Adipocyte (in vitro differentiated cells): ENCODE data around the gene DACT1.

Experiments used
- DNase-seq: peaks from one replicate; pipeline ENCODE4 v3.0.0-alpha.2; 2015; ENCODE audit warnings: low read depth
- H3K27me3 ChIP-seq: replicated peaks from 2 replicates; pipeline ENCODE4 v1.7.0; 2013; ENCODE audit warnings: mild to moderate bottlenecking, low read length, moderate library complexity; ENCODE audit not compliant: control insufficient read depth, insufficient read depth
- H3K36me3 ChIP-seq: 2 replicates; pipeline ENCODE4 v1.7.0; 2013; ENCODE audit warnings: low read length, mild to moderate bottlenecking, moderate library complexity; ENCODE audit not compliant: control insufficient read depth, insufficient read depth, severe bottlenecking
- H3K4me1 ChIP-seq: 2 replicates; pipeline ENCODE4 v1.7.0; 2013; ENCODE audit warnings: mild to moderate bottlenecking, low read length, moderate library complexity; ENCODE audit not compliant: control insufficient read depth, insufficient read depth
- H3K4me3 ChIP-seq: 2 replicates; pipeline ENCODE4 v1.7.0; 2013; ENCODE audit warnings: mild to moderate bottlenecking, low read length, moderate library complexity
- H3K9ac ChIP-seq: 2 replicates; pipeline ENCODE4 v1.7.0; 2013; ENCODE audit warnings: mild to moderate bottlenecking, low read length, moderate library complexity
- H3K9me3 ChIP-seq: 2 replicates; pipeline ENCODE4 v1.7.0; 2013; ENCODE audit warnings: mild to moderate bottlenecking, low read length, moderate library complexity; ENCODE audit not compliant: control insufficient read depth

Gene DACT1

DNA sequence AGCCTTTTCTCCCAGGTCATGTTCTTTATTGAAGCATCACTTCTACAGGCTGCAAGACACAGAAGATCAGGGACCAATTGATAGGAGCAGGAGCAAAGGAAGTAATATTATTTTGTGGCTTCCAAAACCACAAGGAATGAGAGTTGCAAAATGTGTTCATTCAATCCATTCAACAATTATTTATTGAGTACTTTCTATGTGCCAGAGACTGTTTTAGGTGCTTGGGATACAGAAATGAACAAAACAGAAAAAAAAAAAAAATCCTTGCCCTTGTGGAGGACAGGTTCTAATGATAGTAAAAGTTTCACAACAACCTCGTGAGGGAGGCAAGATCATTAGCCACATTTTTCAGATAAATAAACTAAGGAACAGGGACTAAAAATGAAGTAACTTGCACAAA lies 20.1 kb upstream of the DACT1 start:
- Histone ChIP-seq H3K9me3 (no peaks in the 10 kb centered on the region), H3K4me3 (no peak overlapping the region), H3K27me3 (peaks cover 4% of the 10 kb centered on the region), H3K9ac (no peak overlapping the region), H3K4me1 (no peaks in the 10 kb centered on the region), H3K36me3 (no peaks in the 10 kb centered on the region)
- DNase-seq = no peak

DNA sequence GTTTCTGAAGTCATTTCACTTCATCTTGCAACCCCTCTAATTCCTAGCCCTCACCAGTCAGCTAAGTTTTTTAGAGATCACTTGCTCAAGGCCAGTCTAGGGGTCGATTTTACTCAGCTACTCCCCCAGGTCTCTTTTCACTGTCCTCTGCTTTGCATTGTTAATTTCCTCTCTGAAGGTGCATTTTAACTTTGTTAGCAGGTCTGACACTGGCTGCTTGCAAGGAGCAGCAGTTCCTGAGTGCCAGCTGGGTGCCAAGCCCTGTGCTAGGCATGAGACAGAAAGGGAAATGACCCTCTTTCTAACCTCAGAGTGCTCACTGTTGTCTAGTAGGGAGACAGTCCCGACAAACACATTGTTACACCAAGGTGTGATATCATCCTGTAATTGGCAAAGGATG lies 17.8 kb upstream of the DACT1 start:
- Histone ChIP-seq H3K4me3 (no peak overlapping the region), H3K4me1 (no peaks in the 10 kb centered on the region), H3K9ac (no peak overlapping the region), H3K9me3 (no peaks in the 10 kb centered on the region), H3K27me3 (peaks cover 4% of the 10 kb centered on the region), H3K36me3 (no peaks in the 10 kb centered on the region)
- DNase-seq = no peak

DNA sequence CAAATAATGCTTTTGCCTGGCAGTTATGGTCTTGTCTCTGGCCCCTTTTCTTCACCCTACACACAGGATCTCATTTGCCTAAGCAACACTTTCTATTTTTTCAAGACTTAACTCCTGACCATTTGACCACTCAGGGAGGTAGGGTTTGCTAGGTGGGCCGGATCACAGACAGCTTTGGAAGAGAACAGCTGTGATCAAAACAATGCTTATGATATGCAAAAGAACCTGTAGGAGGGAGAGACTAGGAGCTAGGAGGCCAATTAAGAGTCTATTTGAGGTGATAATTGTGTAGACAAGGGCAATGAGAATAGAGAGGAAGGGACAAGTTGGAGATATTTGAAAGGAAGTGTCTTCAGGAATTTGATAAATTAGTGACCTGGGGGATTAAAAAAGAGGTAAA lies 12.3 kb upstream of the DACT1 start:
- Histone ChIP-seq H3K9ac (no peak overlapping the region), H3K27me3 (peaks cover 6% of the 10 kb centered on the region), H3K9me3 (no peaks in the 10 kb centered on the region), H3K4me3 (no peak overlapping the region), H3K4me1 (peaks cover 4% of the 10 kb centered on the region), H3K36me3 (no peaks in the 10 kb centered on the region)
- no peak for DNase-seq

DNA sequence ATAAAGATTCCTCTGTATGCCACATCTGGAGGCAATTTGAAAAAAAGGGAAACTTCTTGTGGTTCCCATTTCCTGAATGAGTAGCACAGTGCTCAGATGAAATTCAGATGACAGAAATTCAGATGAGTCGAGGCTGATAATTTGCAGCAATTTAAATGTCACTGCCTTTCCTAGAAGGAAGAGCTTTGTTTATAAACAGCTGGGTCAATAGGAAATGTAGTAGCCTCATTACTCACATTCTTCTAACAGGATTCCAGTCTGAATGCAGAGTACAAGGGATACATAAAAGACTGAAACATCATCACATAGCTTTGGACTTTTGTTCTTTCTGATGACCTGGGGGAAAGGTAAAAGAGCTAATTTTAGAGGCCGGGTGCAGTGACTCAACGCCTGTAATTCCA lies 11.3 kb upstream of the DACT1 start:
- H3K4me1 ChIP-seq = peaks cover 4% of the 10 kb centered on the region
- peaks cover 10% of the 10 kb centered on the region for H3K27me3 ChIP-seq
- no peaks in the 10 kb centered on the region for H3K9me3 ChIP-seq
- peak; percentile 46 for DNase-seq
- no peak overlapping the region for H3K9ac ChIP-seq
- no peaks in the 10 kb centered on the region for H3K36me3 ChIP-seq
- no peak overlapping the region for H3K4me3 ChIP-seq

DNA sequence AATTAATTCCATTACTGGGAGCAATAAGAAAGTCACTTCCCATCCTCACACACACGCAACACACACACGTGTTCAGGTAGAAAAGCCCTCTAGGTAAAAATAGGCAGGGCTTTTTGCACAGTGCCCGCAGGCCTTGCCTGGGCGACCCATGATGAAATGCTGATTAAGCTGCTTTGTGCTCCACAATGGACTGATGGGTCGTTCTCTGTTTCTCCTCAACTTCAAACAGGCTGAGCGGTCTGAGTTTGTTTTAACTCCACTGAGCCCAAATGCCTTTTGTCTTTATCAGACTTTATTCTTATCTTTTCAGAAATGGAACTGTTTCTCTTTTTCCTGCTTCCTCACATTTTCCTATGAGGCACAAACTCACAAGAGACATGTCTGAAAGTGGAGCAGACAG lies 9.4 kb upstream of the DACT1 start:
- H3K9me3 ChIP-seq = no peaks in the 10 kb centered on the region
- H3K4me1 ChIP-seq = peaks cover 4% of the 10 kb centered on the region
- H3K4me3 ChIP-seq = no peak overlapping the region
- H3K36me3 ChIP-seq = no peaks in the 10 kb centered on the region
- no peak for DNase-seq
- no peak overlapping the region for H3K9ac ChIP-seq
- H3K27me3 ChIP-seq = peaks cover 16% of the 10 kb centered on the region

DNA sequence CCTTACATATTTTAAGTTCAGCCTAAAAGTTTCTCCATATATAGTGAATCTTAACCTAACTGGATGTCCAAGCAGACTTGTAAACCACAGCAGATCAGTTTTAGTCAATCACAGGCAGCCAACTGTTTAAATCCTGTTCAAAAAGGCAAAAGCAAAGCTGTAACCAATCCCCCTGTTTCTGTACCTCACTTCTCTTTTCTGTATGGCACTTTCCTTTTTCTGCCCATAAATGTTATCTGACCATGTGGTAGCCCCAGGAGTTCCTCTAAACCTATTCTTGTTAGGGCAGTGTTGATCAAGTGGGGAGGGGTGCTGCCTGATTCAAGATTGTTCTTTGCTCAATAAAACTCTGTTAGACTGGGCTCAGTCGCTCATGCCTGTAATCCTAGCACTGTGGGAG lies 8.5 kb upstream of the DACT1 start:
- H3K9ac ChIP-seq = no peak overlapping the region
- no peak overlapping the region for H3K4me3 ChIP-seq
- H3K4me1 ChIP-seq = peaks cover 4% of the 10 kb centered on the region
- DNase-seq = no peak
- H3K9me3 ChIP-seq = no peaks in the 10 kb centered on the region
- H3K36me3 ChIP-seq = no peaks in the 10 kb centered on the region
- H3K27me3 ChIP-seq = peaks cover 16% of the 10 kb centered on the region

DNA sequence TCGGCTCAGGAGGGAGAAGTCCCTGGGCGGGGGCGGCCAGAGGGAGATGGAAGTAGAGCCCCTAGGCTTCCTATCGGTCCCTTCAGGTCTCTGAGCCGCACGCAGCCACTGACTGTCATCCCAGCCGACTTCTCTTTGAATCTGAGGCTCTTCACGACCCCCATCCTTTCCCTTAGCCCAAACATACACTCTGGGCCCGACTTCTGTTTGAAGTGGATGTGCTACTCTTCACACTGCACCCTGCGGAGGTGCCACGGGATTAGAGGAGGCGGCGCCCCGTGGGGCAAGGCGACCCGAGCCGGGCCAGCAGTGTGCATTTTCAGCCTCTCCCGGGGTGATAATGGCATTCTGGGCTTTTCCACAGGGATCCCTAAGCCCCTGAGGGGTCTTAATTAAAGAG lies 6.0 kb upstream of the DACT1 start:
- Histone ChIP-seq H3K4me1 (no peaks in the 10 kb centered on the region), H3K27me3 (peaks cover 21% of the 10 kb centered on the region), H3K9me3 (no peaks in the 10 kb centered on the region), H3K9ac (no peak overlapping the region), H3K36me3 (no peaks in the 10 kb centered on the region), H3K4me3 (no peak overlapping the region)
- no peak for DNase-seq

DNA sequence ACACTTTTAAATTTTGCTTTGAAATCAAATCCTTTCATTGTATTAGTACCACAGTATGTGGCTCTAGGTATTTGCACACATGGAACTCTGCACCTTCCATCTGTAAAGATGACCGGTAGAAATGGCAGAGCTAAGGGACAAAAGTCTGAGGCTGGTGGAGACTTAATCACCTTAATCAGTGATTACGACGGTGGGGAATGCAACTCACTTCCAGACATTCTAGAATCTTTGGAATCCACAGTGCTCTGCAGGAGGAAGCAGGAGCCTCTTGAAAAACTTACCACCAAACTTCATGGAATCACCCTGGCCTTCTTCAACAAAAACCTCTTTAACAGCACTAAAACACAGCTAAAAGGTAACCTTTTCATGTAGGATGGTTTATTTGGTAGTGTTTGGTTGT lies 3.9 kb upstream of the DACT1 start:
- Histone ChIP-seq H3K4me3 (no peak overlapping the region), H3K27me3 (peaks cover 17% of the 10 kb centered on the region), H3K9ac (no peak overlapping the region), H3K9me3 (no peaks in the 10 kb centered on the region), H3K36me3 (no peaks in the 10 kb centered on the region), H3K4me1 (peaks cover 6% of the 10 kb centered on the region)
- DNase-seq = peak; percentile 35

DNA sequence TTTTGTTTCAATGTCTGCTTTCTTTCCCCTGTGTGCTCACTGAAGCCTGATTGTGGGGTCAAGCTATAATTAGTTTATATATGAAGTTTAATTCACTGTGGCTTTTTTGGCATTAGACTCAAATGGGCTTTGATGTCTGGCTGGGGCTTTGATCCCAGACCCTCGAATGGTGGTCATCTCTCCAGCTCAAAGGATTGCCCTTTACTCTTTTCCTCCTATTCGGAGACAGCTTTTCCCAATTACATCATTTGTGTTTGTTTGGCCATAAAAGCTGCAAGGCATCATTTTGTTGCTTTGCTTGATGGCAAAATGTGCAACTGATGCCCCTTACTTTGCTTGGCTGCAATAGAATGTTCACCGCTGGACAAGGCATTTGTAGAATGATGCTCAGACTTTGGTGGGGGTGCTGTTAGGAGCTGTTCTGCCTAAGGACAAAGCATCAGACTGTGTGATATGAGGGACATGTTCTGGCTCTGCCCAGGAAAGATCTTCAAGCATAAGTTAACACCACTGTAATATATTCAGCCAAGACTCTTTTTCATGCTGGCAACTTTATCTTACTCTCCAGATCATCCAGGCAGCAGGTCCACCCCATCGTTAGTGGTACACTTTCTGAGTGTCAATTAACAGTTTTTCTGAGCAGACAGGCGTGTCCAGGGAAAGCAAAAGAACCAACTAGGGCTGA lies 3.2 kb upstream of the DACT1 start:
- H3K36me3 ChIP-seq = no peaks in the 10 kb centered on the region
- DNase-seq = no peak
- H3K4me1 ChIP-seq = peaks cover 13% of the 10 kb centered on the region
- H3K9me3 ChIP-seq = no peaks in the 10 kb centered on the region
- H3K9ac ChIP-seq = no peak overlapping the region
- H3K27me3 ChIP-seq = peaks cover 17% of the 10 kb centered on the region
- no peak overlapping the region for H3K4me3 ChIP-seq

DNA sequence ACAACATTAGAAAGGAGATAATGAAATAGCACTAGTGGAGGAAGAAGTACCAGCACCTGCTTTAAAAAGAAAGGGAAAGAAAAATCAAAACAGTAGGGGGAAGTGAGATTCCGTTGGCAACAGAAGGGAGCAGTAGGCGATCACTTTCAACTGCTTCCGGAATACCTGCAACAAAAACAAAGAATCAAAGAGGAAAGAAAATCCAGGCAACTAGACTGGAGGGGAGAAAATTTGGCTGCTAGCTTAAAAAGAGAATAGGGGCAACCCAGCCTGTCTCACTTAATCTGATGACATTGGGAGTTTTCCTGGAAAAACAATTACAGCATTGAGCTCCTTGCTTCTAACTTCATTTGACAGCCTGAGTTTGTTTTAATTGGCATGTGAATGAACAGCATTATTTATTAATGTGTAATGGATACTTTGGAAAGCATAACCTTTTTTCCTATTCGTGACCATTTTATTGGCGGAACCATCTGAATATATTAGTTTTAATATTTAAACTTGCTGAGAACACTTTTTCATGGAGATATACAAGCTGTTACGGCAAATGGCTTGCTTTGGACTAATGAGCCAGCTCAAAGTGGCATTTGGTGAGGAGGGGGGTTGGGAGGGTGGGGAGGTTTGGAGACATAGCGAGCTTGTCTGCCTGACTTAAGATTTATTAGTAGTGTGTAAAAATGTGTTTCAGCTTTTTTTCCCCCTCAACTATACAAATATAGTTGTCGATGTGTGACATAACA lies 2.5 kb upstream of the DACT1 start:
- no peak overlapping the region for H3K4me3 ChIP-seq
- no peaks in the 10 kb centered on the region for H3K9me3 ChIP-seq
- no peaks in the 10 kb centered on the region for H3K36me3 ChIP-seq
- H3K9ac ChIP-seq = no peak overlapping the region
- no peak for DNase-seq
- peaks cover 16% of the 10 kb centered on the region for H3K27me3 ChIP-seq
- H3K4me1 ChIP-seq = peaks cover 20% of the 10 kb centered on the region

DNA sequence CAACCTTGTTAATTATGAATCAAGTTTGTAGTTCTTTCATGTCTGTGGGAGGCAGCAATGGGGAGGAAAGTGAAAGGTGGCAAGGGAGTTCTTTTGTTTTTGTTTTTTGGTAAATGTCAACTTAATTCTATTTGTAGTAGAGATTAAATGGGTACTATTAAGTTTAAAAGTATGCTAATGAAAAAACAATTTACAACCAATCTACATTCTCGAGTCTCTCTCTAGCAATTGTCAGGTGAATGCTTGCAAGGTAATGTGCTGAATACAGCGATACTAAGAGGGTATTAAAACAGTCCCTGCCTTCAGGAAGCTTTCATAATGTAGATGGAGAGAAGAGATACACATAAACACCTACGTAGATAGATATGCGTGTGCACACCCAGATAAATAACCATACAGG lies 1.6 kb upstream of the DACT1 start:
- no peak overlapping the region for H3K9ac ChIP-seq
- no peak for DNase-seq

DNA sequence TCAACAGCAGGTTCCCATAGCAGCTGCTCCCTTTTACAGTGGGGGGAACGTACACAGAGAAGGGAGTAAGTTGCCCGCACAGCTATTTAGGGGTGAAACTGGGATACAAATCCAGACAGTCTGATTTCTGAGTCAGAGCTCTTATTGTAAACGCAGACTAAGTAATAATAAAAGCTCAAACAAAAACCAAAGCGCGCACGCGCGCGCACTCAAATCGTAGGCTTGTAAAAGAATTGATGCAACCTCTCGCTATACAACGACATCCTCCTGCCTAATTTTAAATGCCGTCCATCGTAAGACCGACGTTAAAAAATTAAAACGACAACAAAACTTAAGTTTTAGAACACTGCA lies 747 bp upstream of the DACT1 start:
- H3K4me3 ChIP-seq = peak overlapping the region; percentile 82
- H3K27me3 ChIP-seq = peaks cover 7% of the 10 kb centered on the region
- H3K4me1 ChIP-seq = peaks cover 23% of the 10 kb centered on the region
- H3K36me3 ChIP-seq = no peaks in the 10 kb centered on the region
- H3K9me3 ChIP-seq = no peaks in the 10 kb centered on the region
- peak; percentile 95 for DNase-seq
- H3K9ac ChIP-seq = peak overlapping the region; percentile 67

More for the DNA sequence above, 1.6 kb upstream of the DACT1 start:
- Histone ChIP-seq H3K4me1 (peaks cover 23% of the 10 kb centered on the region), H3K9me3 (no peaks in the 10 kb centered on the region), H3K4me3 (no peak overlapping the region), H3K36me3 (no peaks in the 10 kb centered on the region), H3K27me3 (peaks cover 14% of the 10 kb centered on the region)
